ENCODE measurements around the gene BTBD9.
"Not testable (repeated sequence)": the region's sequence is repeated elsewhere in the genome, so short reads cannot be mapped to it uniquely, and the experiment has no call there.

The BTBD9 gene

DNA sequence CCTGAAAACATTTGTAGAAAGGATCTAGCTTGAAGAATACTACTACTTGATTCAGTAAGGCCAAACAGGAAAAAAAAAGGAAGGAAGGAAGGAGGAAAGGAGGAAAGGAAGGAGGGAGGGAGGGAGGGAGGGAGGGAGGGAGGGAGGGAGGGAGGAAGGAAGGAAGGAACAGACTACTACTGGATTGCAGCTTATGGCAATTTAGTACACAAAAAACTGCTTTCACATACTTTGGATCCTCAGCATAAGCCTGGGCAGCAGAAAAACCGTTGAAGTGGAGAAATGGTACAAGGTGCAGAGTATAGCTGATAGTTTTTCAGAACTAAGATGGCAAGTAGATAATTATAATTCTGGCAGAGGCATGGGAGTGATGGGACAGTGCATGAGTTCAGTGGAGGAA, 201.6 kb downstream of the BTBD9 start:
- no peaks in the 10 kb centered on the region for H3K27me3 ChIP-seq (ENCODE audit: control insufficient read depth, insufficient read depth, low read length)
- H3K36me3 ChIP-seq (ENCODE audit: control insufficient read depth, low read depth, low read length): no peaks in the 10 kb centered on the region
- no peaks in the 10 kb centered on the region for H3K9me3 ChIP-seq (ENCODE audit: control insufficient read depth, low read depth, low read length)
- H3K9ac ChIP-seq (ENCODE audit: low read length): no peak overlapping the region
- H3K4me1 ChIP-seq (ENCODE audit: control insufficient read depth, low read depth, low read length): no peaks in the 10 kb centered on the region
- no peak overlapping the region for H3K4me3 ChIP-seq (ENCODE audit: low read length)
- no peak overlapping the region for H3K27ac ChIP-seq (ENCODE audit: low read length)

DNA sequence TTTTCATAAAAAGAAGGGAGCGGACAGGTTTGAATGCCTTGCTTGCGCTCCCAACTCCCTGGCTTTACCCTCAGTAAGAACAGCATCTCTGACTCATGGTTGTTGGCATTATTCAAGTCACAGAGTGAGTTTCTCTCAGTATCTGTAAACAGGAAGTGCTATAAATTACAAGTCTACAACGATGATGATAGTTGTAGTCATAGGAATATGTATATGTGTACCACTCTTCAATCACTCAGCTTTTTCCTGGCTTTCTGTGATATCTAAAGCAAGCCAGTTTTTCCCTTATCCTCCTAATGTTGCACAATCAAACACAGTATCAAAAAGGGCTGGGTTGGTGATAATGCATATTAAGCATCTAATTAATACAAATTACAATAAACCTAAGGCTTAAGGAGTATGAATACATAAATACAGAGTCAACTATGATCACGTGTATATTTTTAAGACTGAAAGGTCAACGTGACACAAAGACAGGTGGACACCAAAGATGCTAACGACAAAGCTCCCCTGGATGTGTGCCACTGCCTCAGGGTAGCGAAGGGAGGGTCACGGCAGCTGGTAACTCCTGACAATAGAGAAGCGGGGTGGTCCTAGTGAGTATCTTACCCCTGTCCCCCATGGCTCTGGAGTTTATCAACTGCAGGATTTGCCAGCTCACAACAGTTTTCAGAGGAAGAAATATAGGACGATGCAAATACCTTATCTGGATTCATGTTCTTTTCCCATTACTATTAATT, 202.8 kb downstream of the BTBD9 start:
- Histone ChIP-seq H3K27me3 (ENCODE audit: control insufficient read depth, insufficient read depth, low read length) (no peaks in the 10 kb centered on the region), H3K27ac (ENCODE audit: low read length) (no peak overlapping the region), H3K9me3 (ENCODE audit: control insufficient read depth, low read depth, low read length) (no peaks in the 10 kb centered on the region), H3K9ac (ENCODE audit: low read length) (no peak overlapping the region), H3K4me1 (ENCODE audit: control insufficient read depth, low read depth, low read length) (no peaks in the 10 kb centered on the region), H3K4me3 (ENCODE audit: low read length) (no peak overlapping the region), H3K36me3 (ENCODE audit: control insufficient read depth, low read depth, low read length) (no peaks in the 10 kb centered on the region)

DNA sequence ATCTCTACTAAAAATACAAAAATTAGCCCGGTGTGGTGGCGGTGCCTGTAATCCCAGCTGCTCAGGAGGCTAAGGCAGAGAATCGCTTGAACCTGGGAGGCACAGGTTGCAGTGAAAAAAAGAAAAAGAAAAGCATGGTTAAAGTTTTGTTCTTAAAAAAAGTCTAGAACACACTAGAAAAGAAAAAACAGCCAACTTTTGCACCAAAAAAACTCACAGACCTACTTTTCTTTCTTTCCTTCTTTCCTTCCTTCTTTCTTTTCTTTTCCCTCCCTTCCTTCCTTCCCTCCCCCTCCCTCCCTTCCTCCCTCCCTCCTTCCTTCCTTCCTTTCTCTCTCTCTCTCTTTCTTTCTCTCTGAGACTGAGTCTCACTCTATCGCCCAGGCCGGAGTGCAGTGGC, 204.4 kb downstream of the BTBD9 start:
- H3K27ac ChIP-seq (ENCODE audit: low read length): no peak overlapping the region
- H3K9ac ChIP-seq (ENCODE audit: low read length): no peak overlapping the region

DNA sequence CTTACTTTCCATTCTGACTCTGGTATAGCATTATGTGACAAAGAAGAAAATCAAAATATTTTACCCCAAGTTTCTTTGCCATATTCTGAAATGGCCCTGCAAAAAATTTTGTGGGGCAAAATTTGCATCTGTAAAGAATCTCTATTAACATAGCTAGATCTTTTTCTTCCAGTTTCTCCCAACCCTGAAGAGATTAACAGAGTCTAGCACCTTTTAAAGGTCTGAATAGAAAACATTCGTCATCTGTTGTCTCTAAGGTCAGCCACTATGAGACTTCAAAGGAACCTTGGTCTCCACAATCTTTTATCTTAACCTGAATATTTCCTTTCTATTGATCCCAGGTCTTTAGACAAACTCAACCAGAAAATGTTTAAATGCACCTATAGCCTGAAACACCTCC, 205.7 kb downstream of the BTBD9 start:
- no peaks in the 10 kb centered on the region for H3K9me3 ChIP-seq (ENCODE audit: control insufficient read depth, low read depth, low read length)
- H3K27ac ChIP-seq (ENCODE audit: low read length): no peak overlapping the region
- H3K27me3 ChIP-seq (ENCODE audit: control insufficient read depth, insufficient read depth, low read length): no peaks in the 10 kb centered on the region
- H3K9ac ChIP-seq (ENCODE audit: low read length): no peak overlapping the region
- H3K36me3 ChIP-seq (ENCODE audit: control insufficient read depth, low read depth, low read length): no peaks in the 10 kb centered on the region
- H3K4me1 ChIP-seq (ENCODE audit: control insufficient read depth, low read depth, low read length): no peaks in the 10 kb centered on the region
- H3K4me3 ChIP-seq (ENCODE audit: low read length): no peak overlapping the region

More for the DNA sequence above, 204.4 kb downstream of the BTBD9 start:
- Histone ChIP-seq H3K4me3 (ENCODE audit: low read length) (no peak overlapping the region), H3K9me3 (ENCODE audit: control insufficient read depth, low read depth, low read length) (no peaks in the 10 kb centered on the region), H3K4me1 (ENCODE audit: control insufficient read depth, low read depth, low read length) (no peaks in the 10 kb centered on the region), H3K36me3 (ENCODE audit: control insufficient read depth, low read depth, low read length) (no peaks in the 10 kb centered on the region), H3K27me3 (ENCODE audit: control insufficient read depth, insufficient read depth, low read length) (no peaks in the 10 kb centered on the region)

DNA sequence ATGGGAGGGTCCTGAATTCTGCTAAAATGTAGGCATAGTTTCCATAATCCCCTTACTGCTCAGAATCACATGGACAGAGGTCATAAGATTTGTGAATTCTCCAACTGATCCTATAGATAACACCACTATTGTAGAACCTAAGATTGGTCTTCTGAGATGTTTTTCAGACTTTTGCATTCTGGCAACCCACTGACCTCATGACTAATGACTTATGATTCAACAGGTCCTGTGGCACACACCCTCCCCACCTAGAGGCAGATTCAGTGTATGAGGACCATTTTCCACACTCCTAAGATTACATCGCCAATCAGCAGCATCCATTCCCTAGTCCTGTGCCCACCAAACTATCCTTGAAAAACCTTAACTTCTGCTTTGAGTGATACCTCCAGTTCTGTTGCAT, 207.2 kb downstream of the BTBD9 start:
- no peak overlapping the region for H3K27ac ChIP-seq (ENCODE audit: low read length)
- H3K27me3 ChIP-seq (ENCODE audit: control insufficient read depth, insufficient read depth, low read length): no peaks in the 10 kb centered on the region
- H3K36me3 ChIP-seq (ENCODE audit: control insufficient read depth, low read depth, low read length): no peaks in the 10 kb centered on the region
- no peak overlapping the region for H3K4me3 ChIP-seq (ENCODE audit: low read length)
- H3K9ac ChIP-seq (ENCODE audit: low read length): no peak overlapping the region
- no peaks in the 10 kb centered on the region for H3K9me3 ChIP-seq (ENCODE audit: control insufficient read depth, low read depth, low read length)
- peaks cover 11% of the 10 kb centered on the region for H3K4me1 ChIP-seq (ENCODE audit: control insufficient read depth, low read depth, low read length)

DNA sequence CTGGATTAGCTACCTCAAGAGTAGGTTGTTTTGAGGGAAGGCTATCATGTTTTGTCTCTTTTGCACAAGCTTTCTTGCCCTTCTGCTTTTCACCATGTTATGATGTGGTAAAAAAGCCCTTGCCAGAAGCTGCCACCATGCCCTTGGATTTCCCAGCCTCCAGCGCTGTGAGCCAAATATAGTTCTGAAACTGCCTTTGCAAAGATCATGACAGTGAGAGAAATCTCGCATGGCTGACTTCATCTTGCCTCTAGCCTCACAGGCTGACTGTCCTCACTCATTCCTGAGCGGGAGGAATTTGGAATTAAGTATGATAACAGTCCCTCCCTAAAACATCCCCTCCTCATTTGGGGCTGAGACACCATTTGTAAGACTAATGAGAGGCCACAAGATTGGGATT, 207.7 kb downstream of the BTBD9 start:
- Histone ChIP-seq H3K9me3 (ENCODE audit: control insufficient read depth, low read depth, low read length) (no peaks in the 10 kb centered on the region), H3K9ac (ENCODE audit: low read length) (no peak overlapping the region), H3K36me3 (ENCODE audit: control insufficient read depth, low read depth, low read length) (no peaks in the 10 kb centered on the region), H3K4me3 (ENCODE audit: low read length) (no peak overlapping the region), H3K27ac (ENCODE audit: low read length) (no peak overlapping the region), H3K27me3 (ENCODE audit: control insufficient read depth, insufficient read depth, low read length) (no peaks in the 10 kb centered on the region), H3K4me1 (ENCODE audit: control insufficient read depth, low read depth, low read length) (peaks cover 14% of the 10 kb centered on the region)

DNA sequence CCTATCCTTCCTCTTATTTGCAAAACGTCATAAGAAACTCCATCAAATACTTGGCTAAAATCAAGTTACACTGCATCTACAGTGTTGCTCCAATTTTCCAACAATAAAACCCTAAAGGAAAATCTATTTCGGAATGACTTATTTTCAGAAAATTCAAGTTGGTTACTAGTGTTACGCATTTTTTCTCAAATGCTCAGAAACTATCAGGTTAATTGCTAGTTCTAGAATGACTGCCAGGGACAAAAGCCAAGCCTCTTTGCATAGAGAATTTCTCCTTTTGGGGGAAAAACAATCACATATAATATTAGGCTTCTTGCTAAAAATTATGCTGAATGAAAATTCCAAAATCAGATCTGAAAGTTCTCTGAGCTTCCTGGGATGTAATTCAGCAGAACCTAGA, 210.2 kb downstream of the BTBD9 start:
- H3K36me3 ChIP-seq (ENCODE audit: control insufficient read depth, low read depth, low read length): no peaks in the 10 kb centered on the region
- H3K4me3 ChIP-seq (ENCODE audit: low read length): no peak overlapping the region
- no peaks in the 10 kb centered on the region for H3K9me3 ChIP-seq (ENCODE audit: control insufficient read depth, low read depth, low read length)
- H3K4me1 ChIP-seq (ENCODE audit: control insufficient read depth, low read depth, low read length): peaks cover 14% of the 10 kb centered on the region
- no peak overlapping the region for H3K9ac ChIP-seq (ENCODE audit: low read length)
- H3K27me3 ChIP-seq (ENCODE audit: control insufficient read depth, insufficient read depth, low read length): no peaks in the 10 kb centered on the region
- no peak overlapping the region for H3K27ac ChIP-seq (ENCODE audit: low read length)

DNA sequence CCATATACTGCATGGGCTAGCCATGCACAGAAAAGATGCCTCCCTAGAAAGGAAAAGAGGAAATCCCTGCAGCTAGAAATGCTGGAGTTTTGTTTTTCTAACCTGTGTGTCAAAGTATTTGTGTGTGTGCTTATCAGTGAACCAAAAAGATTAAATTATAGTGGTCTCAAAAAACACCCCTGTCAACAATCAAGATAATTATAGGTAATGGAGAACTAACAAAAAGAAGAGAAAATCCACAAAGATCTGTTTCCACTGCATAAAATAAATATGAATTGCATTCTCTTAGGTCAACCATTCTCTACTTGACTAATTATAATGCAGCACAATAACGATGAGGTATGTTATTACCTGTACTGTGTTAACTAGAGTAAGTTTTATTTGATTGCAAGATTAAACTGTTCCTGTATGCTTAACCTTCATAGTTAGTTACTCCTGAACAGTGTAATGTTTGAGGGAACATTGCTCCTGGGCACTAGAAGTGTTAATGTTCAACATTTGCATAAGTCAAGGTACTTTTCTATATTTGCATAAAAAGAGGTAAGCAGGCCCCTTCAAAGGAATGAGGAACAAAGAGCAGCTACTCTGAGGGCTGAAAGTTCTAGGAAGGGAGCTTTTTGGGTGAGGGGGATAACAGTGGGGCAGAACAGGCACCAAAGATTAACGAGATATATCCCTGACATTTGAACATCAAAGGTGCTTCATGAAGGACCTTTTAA, 212.1 kb downstream of the BTBD9 start:
- H3K4me1 ChIP-seq (ENCODE audit: control insufficient read depth, low read depth, low read length): peaks cover 14% of the 10 kb centered on the region
- H3K9ac ChIP-seq (ENCODE audit: low read length): no peak overlapping the region
- H3K9me3 ChIP-seq (ENCODE audit: control insufficient read depth, low read depth, low read length): no peaks in the 10 kb centered on the region
- no peak overlapping the region for H3K27ac ChIP-seq (ENCODE audit: low read length)
- H3K4me3 ChIP-seq (ENCODE audit: low read length): peak overlapping the region; percentile 26
- H3K36me3 ChIP-seq (ENCODE audit: control insufficient read depth, low read depth, low read length): no peaks in the 10 kb centered on the region
- H3K27me3 ChIP-seq (ENCODE audit: control insufficient read depth, insufficient read depth, low read length): no peaks in the 10 kb centered on the region

DNA sequence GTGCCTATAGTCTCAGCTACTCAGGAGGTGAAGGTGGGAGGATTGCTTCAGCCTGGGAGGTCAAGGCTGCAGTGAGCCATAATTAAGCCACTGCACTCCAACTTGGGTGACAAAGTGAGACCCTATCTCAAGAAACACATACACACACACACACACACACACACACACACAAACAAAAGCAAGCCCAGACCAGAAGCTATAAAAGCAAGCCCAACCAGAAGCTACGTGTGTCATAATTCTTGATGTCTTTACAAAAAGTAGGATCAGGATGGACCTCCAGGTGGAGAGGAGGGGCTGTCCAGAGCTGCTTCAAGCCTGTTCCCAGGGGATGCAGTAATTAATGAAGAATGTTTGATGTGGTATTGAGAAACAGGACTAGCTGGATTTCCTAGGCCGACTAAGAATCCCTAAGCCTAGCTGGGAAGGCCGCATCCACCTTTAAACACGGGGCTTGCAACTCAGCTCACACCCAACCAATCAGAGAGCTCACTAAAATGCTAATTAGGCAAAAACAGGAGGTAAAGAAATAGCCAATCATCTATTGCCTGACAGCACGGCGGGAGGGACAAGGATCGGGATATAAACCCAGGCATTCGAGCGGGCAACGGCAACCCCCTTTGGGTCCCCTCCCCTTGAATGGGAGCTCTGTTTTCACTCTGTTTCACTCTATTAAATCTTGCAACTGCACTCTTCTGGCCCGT, 213.8 kb downstream of the BTBD9 start:
- H3K9ac ChIP-seq (ENCODE audit: low read length); H3K9me3 ChIP-seq (ENCODE audit: control insufficient read depth, low read depth, low read length); H3K27ac ChIP-seq (ENCODE audit: low read length); H3K36me3 ChIP-seq (ENCODE audit: control insufficient read depth, low read depth, low read length); H3K27me3 ChIP-seq (ENCODE audit: control insufficient read depth, insufficient read depth, low read length); H3K4me3 ChIP-seq (ENCODE audit: low read length): not testable (repeated sequence)
- peaks cover 14% of the 10 kb centered on the region for H3K4me1 ChIP-seq (ENCODE audit: control insufficient read depth, low read depth, low read length)

DNA sequence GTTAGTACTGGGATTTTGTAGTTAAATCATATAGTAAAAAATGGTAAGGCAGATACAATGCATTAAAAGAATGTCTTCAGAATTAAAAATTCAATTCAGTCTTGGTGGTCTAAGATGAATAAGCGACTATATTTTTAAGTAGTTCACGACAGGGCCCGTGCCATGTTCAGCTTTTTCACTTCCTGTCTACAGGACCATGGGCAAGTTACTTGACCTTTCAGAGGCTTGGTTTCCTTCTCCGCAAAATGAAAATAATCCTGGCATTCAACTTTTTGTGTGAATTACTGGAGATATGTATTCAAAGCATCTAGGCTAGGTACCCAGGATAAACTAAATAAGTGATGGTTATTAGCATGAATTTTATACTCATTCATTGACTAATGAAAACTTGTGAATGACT, 216.0 kb downstream of the BTBD9 start:
- peaks cover 14% of the 10 kb centered on the region for H3K4me1 ChIP-seq (ENCODE audit: control insufficient read depth, low read depth, low read length)
- H3K4me3 ChIP-seq (ENCODE audit: low read length): no peak overlapping the region
- no peaks in the 10 kb centered on the region for H3K36me3 ChIP-seq (ENCODE audit: control insufficient read depth, low read depth, low read length)
- no peak overlapping the region for H3K9ac ChIP-seq (ENCODE audit: low read length)
- H3K27me3 ChIP-seq (ENCODE audit: control insufficient read depth, insufficient read depth, low read length): no peaks in the 10 kb centered on the region
- no peak overlapping the region for H3K27ac ChIP-seq (ENCODE audit: low read length)
- no peaks in the 10 kb centered on the region for H3K9me3 ChIP-seq (ENCODE audit: control insufficient read depth, low read depth, low read length)

DNA sequence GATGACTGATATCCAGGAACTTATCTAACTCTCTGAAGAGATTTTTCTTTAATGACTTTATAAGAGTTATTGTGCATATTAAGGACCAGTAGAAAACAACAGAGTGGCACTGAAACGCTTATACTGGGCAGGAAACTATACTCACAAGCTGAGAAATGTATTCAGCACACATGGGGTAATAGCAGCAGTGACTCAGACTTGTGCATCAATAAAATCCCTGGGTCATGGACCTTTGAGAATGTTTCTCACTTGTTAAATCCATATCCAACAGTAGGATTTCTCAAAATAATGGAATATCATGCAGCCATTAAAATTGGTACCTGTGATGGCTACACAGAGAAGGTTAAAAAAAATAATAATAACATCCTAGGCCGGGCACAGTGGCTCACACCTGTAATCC, 219.5 kb downstream of the BTBD9 start:
- no peaks in the 10 kb centered on the region for H3K36me3 ChIP-seq (ENCODE audit: control insufficient read depth, low read depth, low read length)
- H3K27me3 ChIP-seq (ENCODE audit: control insufficient read depth, insufficient read depth, low read length): no peaks in the 10 kb centered on the region
- H3K9ac ChIP-seq (ENCODE audit: low read length): no peak overlapping the region
- no peaks in the 10 kb centered on the region for H3K4me1 ChIP-seq (ENCODE audit: control insufficient read depth, low read depth, low read length)
- H3K4me3 ChIP-seq (ENCODE audit: low read length): no peak overlapping the region
- H3K27ac ChIP-seq (ENCODE audit: low read length): no peak overlapping the region
- H3K9me3 ChIP-seq (ENCODE audit: control insufficient read depth, low read depth, low read length): no peaks in the 10 kb centered on the region
